GM12878 (cell line): ENCODE data around the gene DMPK. TPM values are rescaled to one million over a fixed set of nuclear protein-coding genes. Genes with fewer than 3 reads are reported as not detected.

Experiments used
- ATAC-seq: fragments of 200-7000 bp; cut with Tn5 transposase; 3 replicates; pipeline ENCODE4 v1.9.1; 2020; ENCODE audit warnings: mild to moderate bottlenecking, moderate library complexity
- BruUV-seq: library from RNA; stranded (reverse); fragments of 400-500 nt; replicated peaks from 2 replicates; lab custom pipeline; 2021; lab: Mats Ljungman, UMichigan
- CTCF ChIA-PET: fragments of 300-600 bp; sonication (Branson Sonifier 250); formaldehyde crosslinking; extraction: SDS; loops from one replicate; lab custom pipeline; 2021; ENCODE audit warnings: inconsistent platforms; lab: Yijun Ruan, JAX
- POLR2A ChIA-PET: fragments of 350-600 bp; formaldehyde crosslinking; extraction: SDS; loops from one replicate; lab custom pipeline; 2021; ENCODE audit warnings: inconsistent platforms; lab: Charles Lee
- RAD21 ChIA-PET: fragments of 300-600 bp; sonication (Branson Sonifier 250); formaldehyde crosslinking; loops from one replicate; lab custom pipeline; 2023; ENCODE audit warnings: antibody characterized with exemption; ENCODE audit not compliant: unreplicated experiment; lab: Charles Lee
- SMC1A ChIA-PET: fragments of 300-600 bp; sonication (Branson Sonifier 250); formaldehyde crosslinking; loops from one replicate; lab custom pipeline; 2023; ENCODE audit not compliant: unreplicated experiment, uncharacterized antibody; lab: Charles Lee
- DNase-seq: peaks from one replicate; pipeline ENCODE4 v3.0.0-alpha.2; 2011; ENCODE audit warnings: low read depth, low spot score
- FAIRE-seq: peaks from 3 replicates; lab custom pipeline; 2011; peaks lifted over from hg19 to GRCh38; lab: Jason Lieb, UNC
- H2AFZ ChIP-seq: 2 replicates; pipeline ENCODE4 v1.6.0; 2011; ENCODE audit warnings: low read depth, low read length, control low read depth; ENCODE audit not compliant: control insufficient read depth
- H3K27ac ChIP-seq: 2 replicates; pipeline ENCODE4 v1.5.1; 2011; ENCODE audit warnings: control low read depth; ENCODE audit not compliant: control insufficient read depth, insufficient read depth
- H3K27me3 ChIP-seq, 2 experiments: replicated peaks in 1 of 2; 2 replicates each; pipeline versions ENCODE4 v1.6.0 to v1.6.1; 2011; ENCODE audit warnings: low read length in 1 of 2; ENCODE audit not compliant: control insufficient read depth in 2 of 2, insufficient read depth in 2 of 2
- H3K36me3 ChIP-seq, 2 experiments: 2 replicates each; pipeline ENCODE4 v1.5.1; 2011; ENCODE audit warnings: low read length in 1 of 2; ENCODE audit not compliant: control insufficient read depth in 2 of 2, insufficient read depth in 2 of 2
- H3K4me1 ChIP-seq: 2 replicates; pipeline ENCODE4 v1.6.1; 2011; ENCODE audit warnings: mild to moderate bottlenecking, low read length, moderate library complexity, mixed read lengths; ENCODE audit not compliant: control insufficient read depth, insufficient read depth
- H3K4me2 ChIP-seq: 2 replicates; pipeline ENCODE4 v1.6.0; 2011; ENCODE audit warnings: control low read depth; ENCODE audit not compliant: control insufficient read depth, insufficient read depth
- H3K4me3 ChIP-seq: fragments of 200-600 bp; sonication (generic); 2 replicates; pipeline ENCODE4 v1.5.1; 2016
- H3K79me2 ChIP-seq: 2 replicates; pipeline ENCODE4 v1.6.0; 2011; ENCODE audit warnings: low read length; ENCODE audit not compliant: control insufficient read depth, insufficient read depth
- H3K9ac ChIP-seq: 2 replicates; pipeline ENCODE4 v1.8.0; 2011; ENCODE audit warnings: low read length, control low read depth, mixed read lengths; ENCODE audit not compliant: control insufficient read depth, insufficient read depth
- H3K9me3 ChIP-seq: replicated peaks from 3 replicates; pipeline ENCODE4 v1.5.1; 2011; ENCODE audit warnings: mild to moderate bottlenecking, low read length; ENCODE audit not compliant: control insufficient read depth, insufficient read depth
- H4K20me1 ChIP-seq: 2 replicates; pipeline ENCODE4 v1.6.0; 2011; ENCODE audit not compliant: control insufficient read depth, insufficient read depth
- ATF7 ChIP-seq: fragments of 450-650 bp; IDR thresholded peaks from 2 replicates; pipeline ENCODE4 v1.6.1; 2016; ENCODE audit warnings: low read depth, mild to moderate bottlenecking
- CBFB ChIP-seq: IDR thresholded peaks from 2 replicates; pipeline ENCODE4 v1.6.1; 2016; ENCODE audit warnings: antibody characterized with exemption, low read depth
- CHD1 ChIP-seq: IDR thresholded peaks from 2 replicates; pipeline ENCODE4 v1.6.1; 2012; ENCODE audit warnings: low read depth, low read length, improper control_type of control experiment
- EED ChIP-seq: sonication (generic); IDR thresholded peaks from 2 replicates; pipeline ENCODE4 v1.6.1; 2016; ENCODE audit warnings: antibody characterized with exemption, low read depth
- HDAC2 ChIP-seq: fragments of 200-600 bp; sonication (generic); IDR thresholded peaks from 2 replicates; pipeline ENCODE4 v1.6.1; 2017
- KAT2A ChIP-seq: conservative IDR thresholded peaks from 2 replicates; pipeline ENCODE4 v1.6.1; 2011; ENCODE audit warnings: low read depth, low read length; ENCODE audit not compliant: control insufficient read depth
- MEF2A ChIP-seq: IDR thresholded peaks from 2 replicates; pipeline ENCODE4 v1.6.1; 2011; ENCODE audit warnings: low read depth, mild to moderate bottlenecking, low read length, moderate library complexity; ENCODE audit not compliant: insufficient read depth
- POLR2A ChIP-seq: IDR thresholded peaks from 2 replicates; pipeline ENCODE4 v1.6.1; 2011; ENCODE audit warnings: low read depth, mild to moderate bottlenecking, low read length
- POLR2AphosphoS5 ChIP-seq: IDR thresholded peaks from 2 replicates; pipeline ENCODE4 v1.6.1; 2011; ENCODE audit warnings: mild to moderate bottlenecking, low read length, inconsistent platforms
- ZBTB40 ChIP-seq: fragments of 450-650 bp; IDR thresholded peaks from 2 replicates; pipeline ENCODE4 v1.6.1; 2016; ENCODE audit warnings: mild to moderate bottlenecking, moderate library complexity, borderline replicate concordance
- ZNF207 ChIP-seq: fragments of 450-650 bp; IDR thresholded peaks from 2 replicates; pipeline ENCODE4 v1.6.1; 2014; ENCODE audit warnings: antibody characterized with exemption, mild to moderate bottlenecking, borderline replicate concordance
- WGBS: methylation state at CpG from one replicate; pipeline ENCODE4 v1.1.6; 2016; ENCODE audit warnings: low lambda C conversion rate; ENCODE audit not compliant: insufficient replicate concordance, insufficient coverage; ENCODE audit errors: missing lambda C conversion rate; 5-methylcytosine and 5-hydroxymethylcytosine counted together
- in situ Hi-C: fragments of 300-500 bp; cut with MboI; formaldehyde crosslinking; loops from 9 replicates; pipeline ENCODE4 v1.14.3; 2018; ENCODE audit warnings: mixed read lengths
- intact Hi-C: fragments of 100-400 bp; cut with micrococcal nuclease; formaldehyde crosslinking; loops from one replicate; pipeline ENCODE4 v1.14.2; 2022; ENCODE audit not compliant: unreplicated experiment
- polyA plus RNA-seq, 11 experiments: library from polyadenylated mRNA; depleted of rRNA in 4 of 11; unstranded in 6 of 11; stranded (reverse) in 5 of 11; fragments of >200 nt; fragmentation: Nextera tagmentation in 4 of 11; fragmentation: Illumina TruSeq in 1 of 11; extraction: Ambion mirVana in 4 of 11; extraction: Trizol in 1 of 11; gene quantifications; 1 replicate in 1 of 11; 2 replicates in 10 of 11; pipeline versions ENCODE4 v1.2.1 to v1.2.3, GENCODE V29; 2011 to 2016; ENCODE audit warnings: inconsistent platforms in 2 of 11, missing spikeins in 2 of 11, low read depth in 1 of 11
- total RNA-seq, 4 experiments: library from RNA; depleted of rRNA in 3 of 4; stranded (reverse); fragments of >200 nt in 3 of 4; fragmentation: Illumina TruSeq in 1 of 4; extraction: Trizol in 1 of 4; gene quantifications; 2 replicates each; pipeline versions ENCODE4 v1.2.1 to v1.2.3, GENCODE V29; 2013 to 2021

DMPK gene
- total and polyA plus RNA-seq, 10 of the 15 experiments (the other 5 are each of a cell fraction or from before 2014, with no cell fraction given) = 0.60 to 33.6 (median 5.2) TPM

- Histone ChIP-seq H3K9ac (no peak overlapping the region), H3K36me3 (peaks cover 1 to 4% of the 10 kb centered on the region in 2 experiments; a peak in 3 of 4 replicates), H3K27ac (no peak overlapping the region), H3K4me2 (no peak overlapping the region), H4K20me1 (no peaks in the 10 kb centered on the region), H3K4me3 (no peak overlapping the region), H3K9me3 (no peaks in the 10 kb centered on the region), H3K79me2 (no peaks in the 10 kb centered on the region), H2AFZ (no peak overlapping the region), H3K27me3 (no peaks in the 10 kb centered on the region), H3K4me1 (no peaks in the 10 kb centered on the region)
- ATAC-seq (no peak), FAIRE-seq (no peak), DNase-seq (no peak)
- in situ Hi-C loops (no loop called here), intact Hi-C loops (loop anchor here (1.0 to 10.0 kb wide), 3 partner anchors 67 to 178 kb away; partner anchors contain the start of genes CCDC61 and MYPOP)
- TF ChIP-seq POLR2A (peak; percentile 12; the same call in 1 of the 2 replicates), KAT2A (no peak)
- BruUV-seq = no TSS peak
- ChIA-PET CTCF (interaction anchor here (0.5 to 2.4 kb wide), 39 partner anchors 9 to 525 kb away, joined by 3 to 28 read pairs (median 5); partner anchors contain the start of genes CCDC61, DMWD, FBXO46 and FOXA3), POLR2A (interaction anchor here (0.6 to 1.9 kb wide), 4 partner anchors 18 to 65 kb away, joined by 3 to 8 read pairs (median 4); partner anchors contain the start of gene SYMPK), RAD21 (interaction anchor here (0.7 to 1.9 kb wide), 10 partner anchors 7 to 200 kb away, joined by 3 to 14 read pairs (median 6); partner anchors contain the start of genes CCDC61, FOXA3, IRF2BP1 and MYPOP), SMC1A (interaction anchor here (0.6 to 1.8 kb wide), 5 partner anchors 17 to 200 kb away, joined by 3 to 9 read pairs (median 5); partner anchors contain the start of gene SYMPK)
- WGBS = 63% methylated on average over 11 of the region's 18 CpGs
Observed at GRCh38 chr19:45816236-45817009, 34.1 kb upstream of the DMPK start.

GRCh38 chr19:45815481-45816216 lies 33.4 kb upstream of the DMPK start:
- Histone ChIP-seq H3K9ac (no peak overlapping the region), H3K27ac (no peak overlapping the region), H4K20me1 (no peaks in the 10 kb centered on the region), H3K79me2 (no peaks in the 10 kb centered on the region), H3K4me3 (no peak overlapping the region), H3K4me2 (no peak overlapping the region), H2AFZ (no peak overlapping the region), H3K36me3 (peaks cover 0 to 4% of the 10 kb centered on the region in 2 experiments; a peak in 1 of 4 replicates), H3K27me3 (no peaks in the 10 kb centered on the region), H3K9me3 (no peaks in the 10 kb centered on the region), H3K4me1 (no peaks in the 10 kb centered on the region; the same call in 1 of the 2 replicates)
- in situ Hi-C loops (no loop called here), intact Hi-C loops (loop anchor here (5.0 to 10.0 kb wide), 2 partner anchors 87 to 179 kb away; partner anchors contain the start of genes CCDC61 and MYPOP)
- SMC1A ChIA-PET = no interaction called here
- ATAC-seq (no peak), FAIRE-seq (no peak), DNase-seq (no peak)
- 80% methylated on average over 22 of the region's 44 CpGs for WGBS
- no TSS peak for BruUV-seq
- POLR2A ChIA-PET = no interaction called here
- RAD21 ChIA-PET = no interaction called here
- CTCF ChIA-PET = interaction anchor here (1.1 to 2.4 kb wide), 7 partner anchors 8 to 123 kb away, joined by 4 to 13 read pairs (median 7); partner anchors contain the start of genes QPCTL, SIX5 and SNRPD2
- no peak for TF ChIP-seq HDAC2
- TF ChIP-seq CBFB = no peak
- TF ChIP-seq ZNF207 = no peak
- no peak for TF ChIP-seq ATF7
- TF ChIP-seq POLR2AphosphoS5 = no peak
- no peak for TF ChIP-seq CHD1
- no peak for TF ChIP-seq EED
- TF ChIP-seq ZBTB40 = no peak
- TF ChIP-seq MEF2A = no peak
